Central memory CD4-positive, alpha-beta T cell (primary cell): ENCODE results near the gene UBE2D3.
A peak's percentile ranks its signal among the peaks of the same experiment; 100 is the strongest.

ENCODE experiments used
- DNase-seq: peaks from one replicate; pipeline ENCODE4 v3.0.0; 2022

The UBE2D3 gene

GRCh38 chr4:102789317-102789717 lies 38.0 kb downstream of the UBE2D3 start:
- no peak for DNase-seq

GRCh38 chr4:102787944-102788343 lies 39.4 kb downstream of the UBE2D3 start:
- DNase-seq: no peak

GRCh38 chr4:102787096-102787881 lies 40.1 kb downstream of the UBE2D3 start:
- DNase-seq: no peak

- no peak for DNase-seq
These were observed 41.1 kb downstream of the UBE2D3 start for GRCh38 chr4:102786279-102786678.

- DNase-seq: no peak
These were observed 44.3 kb downstream of the UBE2D3 start for GRCh38 chr4:102783006-102783405.

- DNase-seq: no peak
These were observed 45.8 kb downstream of the UBE2D3 start for GRCh38 chr4:102781570-102781969.

- DNase-seq: no peak
These were observed 46.7 kb downstream of the UBE2D3 start for GRCh38 chr4:102780476-102781144.

- DNase-seq: no peak
These were observed 48.1 kb downstream of the UBE2D3 start for GRCh38 chr4:102779204-102779603.

GRCh38 chr4:102778720-102779119 lies 48.6 kb downstream of the UBE2D3 start:
- DNase-seq: no peak

GRCh38 chr4:102775805-102776204 lies 51.5 kb downstream of the UBE2D3 start:
- DNase-seq: no peak

- no peak for DNase-seq
These were observed 53.1 kb downstream of the UBE2D3 start for GRCh38 chr4:102774254-102774653.

- DNase-seq: no peak
These were observed 54.5 kb downstream of the UBE2D3 start for GRCh38 chr4:102772738-102773340.

- DNase-seq: no peak
These were observed 62.5 kb downstream of the UBE2D3 start for GRCh38 chr4:102764901-102765300.

GRCh38 chr4:102761906-102762305 lies 65.4 kb downstream of the UBE2D3 start:
- no peak for DNase-seq

GRCh38 chr4:102761296-102761701 lies 66.1 kb downstream of the UBE2D3 start:
- no peak for DNase-seq

GRCh38 chr4:102760645-102761295 lies 66.6 kb downstream of the UBE2D3 start, which contains the start of gene MANBA:
TSS of gene MANBA (minus strand) at chr4:102760968. CDS start at chr4:102760894, 74 bp downstream.
- DNase-seq: peak; percentile 77

GRCh38 chr4:102759831-102760644 lies 67.3 kb downstream of the UBE2D3 start:
- DNase-seq: no peak

GRCh38 chr4:102758241-102759160 lies 68.8 kb downstream of the UBE2D3 start:
- no peak for DNase-seq

- no peak for DNase-seq
These were observed 69.7 kb downstream of the UBE2D3 start for GRCh38 chr4:102757681-102758080.

GRCh38 chr4:102754044-102754443 lies 73.3 kb downstream of the UBE2D3 start:
- DNase-seq: no peak

GRCh38 chr4:102751941-102752340 lies 75.4 kb downstream of the UBE2D3 start:
- no peak for DNase-seq
